ENCODE measurements around the gene KIF26B.

The KIF26B gene

DNA sequence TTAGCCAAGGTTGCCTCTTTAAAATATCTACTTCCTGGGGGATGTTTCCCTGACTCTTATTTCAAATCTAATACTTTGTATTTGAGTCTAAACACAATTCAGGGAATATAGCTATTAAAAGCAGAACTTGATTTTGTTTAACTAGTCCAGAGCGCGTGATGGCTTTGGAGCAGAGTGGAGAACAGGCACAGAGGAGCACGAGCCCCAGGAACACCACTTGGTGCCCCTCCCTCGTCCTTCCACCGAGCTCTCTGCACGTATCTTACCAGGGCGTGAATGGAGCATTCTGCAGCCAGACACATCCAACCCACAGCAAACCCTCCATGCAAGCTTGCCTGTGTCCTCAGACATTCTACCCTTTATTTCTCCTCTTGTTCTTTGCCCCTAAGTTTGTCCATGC lies 14.1 kb downstream of the KIF26B start:
- Histone ChIP-seq H3K36me3 (ENCODE audit: insufficient read depth, low read length) (no peaks in the 10 kb centered on the region), H3K27me3 (ENCODE audit: insufficient read depth, low read length) (no peaks in the 10 kb centered on the region), H3K4me1 (ENCODE audit: insufficient read depth, low read length, severe bottlenecking) (no peaks in the 10 kb centered on the region), H3K4me2 (ENCODE audit: low read length) (no peak overlapping the region), H2AFZ (ENCODE audit: low read length) (no peak overlapping the region), H3K9me2 (ENCODE audit: low read depth, low read length) (no peaks in the 10 kb centered on the region), H3K27ac (ENCODE audit: low read depth, low read length, poor library complexity, severe bottlenecking) (no peak overlapping the region), H3K9me3 (ENCODE audit: low read length) (no peaks in the 10 kb centered on the region), H3K4me3 (ENCODE audit: low read depth, low read length, poor library complexity, severe bottlenecking) (no peak overlapping the region), H3K79me2 (ENCODE audit: insufficient read depth, low read length) (no peaks in the 10 kb centered on the region), H3F3A (ENCODE audit: insufficient read depth, low read length) (no peaks in the 10 kb centered on the region), H3K9ac (ENCODE audit: low read length) (no peak overlapping the region), H4K20me1 (ENCODE audit: insufficient read depth, low read length) (no peaks in the 10 kb centered on the region)
- no peak for TF ChIP-seq EZH2 (IDR thresholded peaks at IDR 0.05; ENCODE audit: borderline replicate concordance, low read length)
- TF ChIP-seq, protein P1, sequence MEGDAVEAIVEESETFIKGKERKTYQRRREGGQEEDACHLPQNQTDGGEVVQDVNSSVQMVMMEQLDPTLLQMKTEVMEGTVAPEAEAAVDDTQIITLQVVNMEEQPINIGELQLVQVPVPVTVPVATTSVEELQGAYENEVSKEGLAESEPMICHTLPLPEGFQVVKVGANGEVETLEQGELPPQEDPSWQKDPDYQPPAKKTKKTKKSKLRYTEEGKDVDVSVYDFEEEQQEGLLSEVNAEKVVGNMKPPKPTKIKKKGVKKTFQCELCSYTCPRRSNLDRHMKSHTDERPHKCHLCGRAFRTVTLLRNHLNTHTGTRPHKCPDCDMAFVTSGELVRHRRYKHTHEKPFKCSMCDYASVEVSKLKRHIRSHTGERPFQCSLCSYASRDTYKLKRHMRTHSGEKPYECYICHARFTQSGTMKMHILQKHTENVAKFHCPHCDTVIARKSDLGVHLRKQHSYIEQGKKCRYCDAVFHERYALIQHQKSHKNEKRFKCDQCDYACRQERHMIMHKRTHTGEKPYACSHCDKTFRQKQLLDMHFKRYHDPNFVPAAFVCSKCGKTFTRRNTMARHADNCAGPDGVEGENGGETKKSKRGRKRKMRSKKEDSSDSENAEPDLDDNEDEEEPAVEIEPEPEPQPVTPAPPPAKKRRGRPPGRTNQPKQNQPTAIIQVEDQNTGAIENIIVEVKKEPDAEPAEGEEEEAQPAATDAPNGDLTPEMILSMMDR (IDR thresholded peaks at IDR 0.05; ENCODE audit: low read length): no peak

DNA sequence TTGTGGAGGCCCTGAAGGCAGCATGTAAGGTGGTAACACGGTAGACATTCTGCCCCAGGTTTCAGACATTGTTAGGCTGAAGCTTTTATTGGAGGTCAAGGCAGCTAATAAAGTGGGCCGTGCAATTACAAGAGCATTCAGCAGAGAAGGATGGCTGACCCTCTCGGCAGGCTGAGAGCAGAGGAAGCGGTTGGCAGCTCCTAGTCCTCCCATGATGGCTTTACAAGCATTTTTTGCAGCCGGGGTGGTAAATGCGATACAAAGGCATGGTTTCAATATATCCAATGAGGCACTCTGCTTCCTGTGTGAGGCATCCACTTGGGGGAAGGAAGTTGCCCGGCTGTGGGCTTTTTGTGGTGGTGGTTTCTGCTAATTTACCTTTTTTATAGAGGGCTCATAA lies 14.6 kb downstream of the KIF26B start:
- H2AFZ ChIP-seq (ENCODE audit: low read length): no peak overlapping the region
- no peaks in the 10 kb centered on the region for H3K36me3 ChIP-seq (ENCODE audit: insufficient read depth, low read length)

DNA sequence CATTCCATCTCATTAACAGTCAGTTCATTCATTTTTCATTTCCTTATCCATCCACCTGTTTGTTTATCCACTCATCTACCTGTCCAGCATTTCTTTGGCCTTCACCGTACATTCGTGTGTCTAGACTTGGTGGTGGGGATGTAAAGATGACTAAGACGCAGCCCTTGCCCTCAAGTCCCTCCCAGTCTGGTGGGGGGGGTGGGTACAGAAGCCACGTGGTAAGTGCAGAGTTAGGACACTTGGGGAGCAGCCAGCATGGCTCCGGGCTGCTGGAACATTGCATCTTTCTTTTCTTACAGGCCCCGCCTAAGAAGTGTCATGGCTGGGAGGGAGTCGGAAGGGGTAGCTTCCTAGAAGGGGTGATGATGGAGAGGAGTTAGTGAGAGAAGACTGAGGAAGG lies 17.2 kb downstream of the KIF26B start:
- Histone ChIP-seq H3K4me2 (ENCODE audit: low read length) (no peak overlapping the region), H2AFZ (ENCODE audit: low read length) (no peak overlapping the region), H3K36me3 (ENCODE audit: insufficient read depth, low read length) (no peaks in the 10 kb centered on the region), H3K9me2 (ENCODE audit: low read depth, low read length) (no peaks in the 10 kb centered on the region), H3K9me3 (ENCODE audit: low read length) (no peaks in the 10 kb centered on the region), H3K79me2 (ENCODE audit: insufficient read depth, low read length) (no peaks in the 10 kb centered on the region), H3K9ac (ENCODE audit: low read length) (no peak overlapping the region), H3K4me3 (ENCODE audit: low read depth, low read length, poor library complexity, severe bottlenecking) (no peak overlapping the region), H3K27me3 (ENCODE audit: insufficient read depth, low read length) (no peaks in the 10 kb centered on the region), H3K4me1 (ENCODE audit: insufficient read depth, low read length, severe bottlenecking) (no peaks in the 10 kb centered on the region), H3K27ac (ENCODE audit: low read depth, low read length, poor library complexity, severe bottlenecking) (no peak overlapping the region), H3F3A (ENCODE audit: insufficient read depth, low read length) (no peaks in the 10 kb centered on the region), H4K20me1 (ENCODE audit: insufficient read depth, low read length) (no peaks in the 10 kb centered on the region)
- TF ChIP-seq, protein P1 (IDR thresholded peaks at IDR 0.05; ENCODE audit: low read length): no peak

More for the DNA sequence above, 14.6 kb downstream of the KIF26B start:
- Histone ChIP-seq H3K4me3 (ENCODE audit: low read depth, low read length, poor library complexity, severe bottlenecking) (no peak overlapping the region), H3K4me2 (ENCODE audit: low read length) (no peak overlapping the region), H3K9me3 (ENCODE audit: low read length) (no peaks in the 10 kb centered on the region), H3K9me2 (ENCODE audit: low read depth, low read length) (no peaks in the 10 kb centered on the region), H3K4me1 (ENCODE audit: insufficient read depth, low read length, severe bottlenecking) (no peaks in the 10 kb centered on the region), H3K9ac (ENCODE audit: low read length) (no peak overlapping the region), H4K20me1 (ENCODE audit: insufficient read depth, low read length) (no peaks in the 10 kb centered on the region), H3K27me3 (ENCODE audit: insufficient read depth, low read length) (no peaks in the 10 kb centered on the region), H3F3A (ENCODE audit: insufficient read depth, low read length) (no peaks in the 10 kb centered on the region), H3K27ac (ENCODE audit: low read depth, low read length, poor library complexity, severe bottlenecking) (no peak overlapping the region), H3K79me2 (ENCODE audit: insufficient read depth, low read length) (no peaks in the 10 kb centered on the region)
- no peak for TF ChIP-seq EZH2 (IDR thresholded peaks at IDR 0.05; ENCODE audit: borderline replicate concordance, low read length)
- TF ChIP-seq, protein P1 (IDR thresholded peaks at IDR 0.05; ENCODE audit: low read length): no peak
